A549 (cell line): Measurements from ENCODE around the gene MIB1.

Experiments
- POLR2A ChIP-seq: IDR thresholded peaks from 2 replicates; pipeline ENCODE4 v1.6.1; 2012; ENCODE audit warnings: mild to moderate bottlenecking, low read length
- TF ChIP-seq, protein P1 (sequence below): fragments of >200 bp; sonication (Bioruptor Twin); formaldehyde crosslinking; IDR thresholded peaks from 3 replicates; pipeline ENCODE4 v1.5.1; 2016

DNA sequence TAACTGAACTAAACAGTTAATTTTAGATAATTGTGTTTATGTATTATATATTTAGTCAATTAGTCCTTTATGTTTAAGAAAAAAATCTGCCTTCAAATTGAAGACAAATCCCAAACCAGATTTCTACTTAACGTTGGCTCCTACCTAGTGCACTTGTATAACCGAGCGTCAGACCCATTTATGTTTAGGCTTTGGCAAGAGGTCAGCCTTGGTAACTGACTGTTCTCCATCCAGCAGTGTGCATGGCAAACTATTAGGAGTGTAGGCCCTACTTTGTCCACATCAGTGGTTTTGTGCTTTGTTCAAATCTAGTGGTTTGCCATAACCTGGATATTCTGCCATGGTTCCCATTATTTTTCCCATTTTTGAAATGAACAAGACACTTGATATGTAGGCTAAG, 114.8 kb downstream of the MIB1 start:
- TF ChIP-seq, protein P1, sequence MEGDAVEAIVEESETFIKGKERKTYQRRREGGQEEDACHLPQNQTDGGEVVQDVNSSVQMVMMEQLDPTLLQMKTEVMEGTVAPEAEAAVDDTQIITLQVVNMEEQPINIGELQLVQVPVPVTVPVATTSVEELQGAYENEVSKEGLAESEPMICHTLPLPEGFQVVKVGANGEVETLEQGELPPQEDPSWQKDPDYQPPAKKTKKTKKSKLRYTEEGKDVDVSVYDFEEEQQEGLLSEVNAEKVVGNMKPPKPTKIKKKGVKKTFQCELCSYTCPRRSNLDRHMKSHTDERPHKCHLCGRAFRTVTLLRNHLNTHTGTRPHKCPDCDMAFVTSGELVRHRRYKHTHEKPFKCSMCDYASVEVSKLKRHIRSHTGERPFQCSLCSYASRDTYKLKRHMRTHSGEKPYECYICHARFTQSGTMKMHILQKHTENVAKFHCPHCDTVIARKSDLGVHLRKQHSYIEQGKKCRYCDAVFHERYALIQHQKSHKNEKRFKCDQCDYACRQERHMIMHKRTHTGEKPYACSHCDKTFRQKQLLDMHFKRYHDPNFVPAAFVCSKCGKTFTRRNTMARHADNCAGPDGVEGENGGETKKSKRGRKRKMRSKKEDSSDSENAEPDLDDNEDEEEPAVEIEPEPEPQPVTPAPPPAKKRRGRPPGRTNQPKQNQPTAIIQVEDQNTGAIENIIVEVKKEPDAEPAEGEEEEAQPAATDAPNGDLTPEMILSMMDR = no peak
- no peak for TF ChIP-seq POLR2A
